ENCODE measurements around the gene SNX20. TPM values are rescaled to one million over a fixed set of nuclear protein-coding genes. Genes with fewer than 3 reads are reported as not detected.

SNX20 gene
- total RNA-seq, 1 donor from 2014 or later = 0.69 TPM

GRCh38 chr16:50683689-50684374 is 2.7 kb upstream of the SNX20 start:
- H3K4me3 ChIP-seq = no peak overlapping the region
- intact Hi-C loops (cut with micrococcal nuclease) = no loop called here
- no peaks in the 10 kb centered on the region for H3K9me3 ChIP-seq (replicated peaks)
- H3K4me1 ChIP-seq = peaks cover 6% of the 10 kb centered on the region
- no peaks in the 10 kb centered on the region for H3K36me3 ChIP-seq
- no peak for TF ChIP-seq CTCF (IDR thresholded peaks at IDR 0.05; ENCODE audit: borderline replicate concordance)
- H3K27ac ChIP-seq (replicated peaks) = no peak overlapping the region
- no peak for DNase-seq
- peaks cover 6% of the 10 kb centered on the region for H3K27me3 ChIP-seq (ENCODE audit: low read depth)

- DNase-seq = no peak
- H3K27ac ChIP-seq (replicated peaks) = no peak overlapping the region
- no peak for TF ChIP-seq CTCF (IDR thresholded peaks at IDR 0.05; ENCODE audit: borderline replicate concordance)
- H3K4me3 ChIP-seq = peak overlapping the region; percentile 33
- peaks cover 23% of the 10 kb centered on the region for H3K27me3 ChIP-seq (ENCODE audit: low read depth)
- H3K9me3 ChIP-seq (replicated peaks) = no peaks in the 10 kb centered on the region
- no peaks in the 10 kb centered on the region for H3K4me1 ChIP-seq
- intact Hi-C loops (cut with micrococcal nuclease) = no loop called here
- no peaks in the 10 kb centered on the region for H3K36me3 ChIP-seq
These were observed 587 bp downstream of the SNX20 start for GRCh38 chr16:50680556-50680893.

- H3K4me1 ChIP-seq = no peaks in the 10 kb centered on the region
- no peak for TF ChIP-seq CTCF (IDR thresholded peaks at IDR 0.05; ENCODE audit: borderline replicate concordance)
These were observed 1.2 kb downstream of the SNX20 start for GRCh38 chr16:50679676-50680555.

GRCh38 chr16:50679266-50679665 is 1.8 kb downstream of the SNX20 start:
- H3K27me3 ChIP-seq (ENCODE audit: low read depth) = peaks cover 36% of the 10 kb centered on the region
- H3K4me1 ChIP-seq = no peaks in the 10 kb centered on the region
- no peaks in the 10 kb centered on the region for H3K36me3 ChIP-seq
- no peak for TF ChIP-seq CTCF (IDR thresholded peaks at IDR 0.05; ENCODE audit: borderline replicate concordance)
- no peak overlapping the region for H3K27ac ChIP-seq (replicated peaks)
- H3K9me3 ChIP-seq (replicated peaks) = peaks cover 2% of the 10 kb centered on the region
- DNase-seq = no peak
- intact Hi-C loops (cut with micrococcal nuclease) = no loop called here
- H3K4me3 ChIP-seq = no peak overlapping the region

More at GRCh38 chr16:50679676-50680555, 1.2 kb downstream of the SNX20 start:
- H3K27ac ChIP-seq (replicated peaks) = no peak overlapping the region
- no peak overlapping the region for H3K4me3 ChIP-seq
- H3K9me3 ChIP-seq (replicated peaks) = no peaks in the 10 kb centered on the region
- intact Hi-C loops (cut with micrococcal nuclease) = no loop called here
- no peak for DNase-seq
- peaks cover 29% of the 10 kb centered on the region for H3K27me3 ChIP-seq (ENCODE audit: low read depth)
- H3K36me3 ChIP-seq = no peaks in the 10 kb centered on the region

- Histone ChIP-seq H3K36me3 (peaks cover 2% of the 10 kb centered on the region), H3K27ac (replicated peaks) (no peak overlapping the region), H3K27me3 (ENCODE audit: low read depth) (peaks cover 43% of the 10 kb centered on the region), H3K4me3 (no peak overlapping the region), H3K4me1 (no peaks in the 10 kb centered on the region), H3K9me3 (replicated peaks) (peaks cover 9% of the 10 kb centered on the region)
- DNase-seq = no peak
- no peak for TF ChIP-seq CTCF (IDR thresholded peaks at IDR 0.05; ENCODE audit: borderline replicate concordance)
- intact Hi-C loops (cut with micrococcal nuclease) = no loop called here
These were observed 2.6 kb downstream of the SNX20 start for GRCh38 chr16:50678531-50678930.
